Keratinocyte (primary cell): ENCODE measurements around the gene NOL9. TPM values are rescaled to one million over a fixed set of nuclear protein-coding genes. Genes with fewer than 3 reads are reported as not detected.

ENCODE experiments used
- DNase-seq: peaks from one replicate; pipeline ENCODE4 v3.0.0-alpha.2; 2011; ENCODE audit warnings: low read depth, missing footprints, low spot score
- FAIRE-seq: peaks from 2 replicates; lab custom pipeline; 2011; peaks lifted over from hg19 to GRCh38; lab: Jason Lieb, UNC
- H2AFZ ChIP-seq: 2 replicates; pipeline ENCODE4 v1.6.0; 2012; ENCODE audit warnings: low read length, control low read depth, inconsistent platforms; ENCODE audit not compliant: control insufficient read depth
- H3K27ac ChIP-seq: 2 replicates; pipeline ENCODE4 v1.5.1; 2011; ENCODE audit warnings: low read length; ENCODE audit not compliant: control insufficient read depth, insufficient read depth
- H3K27me3 ChIP-seq: 3 replicates; pipeline ENCODE4 v1.6.0; 2011; ENCODE audit warnings: low read length; ENCODE audit not compliant: control insufficient read depth, insufficient read depth; ENCODE audit errors: extremely low read depth
- H3K36me3 ChIP-seq, 2 experiments: 2 replicates in 1 of 2; 3 replicates in 1 of 2; pipeline ENCODE4 v1.5.1; 2011; ENCODE audit warnings: low read length in 2 of 2, mild to moderate bottlenecking in 1 of 2; ENCODE audit not compliant: control insufficient read depth in 2 of 2, insufficient read depth in 2 of 2; ENCODE audit errors: extremely low read depth in 1 of 2
- H3K4me1 ChIP-seq: 3 replicates; pipeline ENCODE4 v1.5.1; 2011; ENCODE audit warnings: low read length; ENCODE audit not compliant: control insufficient read depth, insufficient read depth; ENCODE audit errors: extremely low read depth
- H3K4me2 ChIP-seq: 3 replicates; pipeline ENCODE4 v1.6.0; 2011; ENCODE audit warnings: low read depth, low read length; ENCODE audit not compliant: control insufficient read depth, insufficient read depth; ENCODE audit errors: extremely low read depth
- H3K4me3 ChIP-seq, 3 experiments: fragments of 200-600 bp in 1 of 3; sonication (generic) in 1 of 3; 2 replicates in 2 of 3; 3 replicates in 1 of 3; pipeline ENCODE4 v1.5.1; 2011 to 2016; ENCODE audit warnings: low read length in 3 of 3, mild to moderate bottlenecking in 3 of 3, control low read depth in 2 of 3, inconsistent platforms in 1 of 3, low read depth in 1 of 3, mixed read lengths in 1 of 3, mixed run types in 1 of 3, moderate library complexity in 1 of 3; ENCODE audit not compliant: control insufficient read depth in 2 of 3, insufficient read depth in 2 of 3; ENCODE audit errors: extremely low read depth in 1 of 3
- H3K79me2 ChIP-seq: 2 replicates; pipeline ENCODE4 v1.6.0; 2012; ENCODE audit warnings: low read length; ENCODE audit not compliant: control insufficient read depth, insufficient read depth
- H3K9ac ChIP-seq: 3 replicates; pipeline ENCODE4 v1.6.0; 2011; ENCODE audit warnings: low read length; ENCODE audit not compliant: control insufficient read depth, insufficient read depth; ENCODE audit errors: extremely low read depth
- H3K9me1 ChIP-seq: 3 replicates; pipeline ENCODE4 v1.6.0; 2011; ENCODE audit warnings: low read length; ENCODE audit not compliant: control insufficient read depth, insufficient read depth; ENCODE audit errors: extremely low read depth
- H3K9me3 ChIP-seq: 2 replicates; pipeline ENCODE4 v1.5.1; 2012; ENCODE audit warnings: low read depth, low read length; ENCODE audit not compliant: control insufficient read depth
- H4K20me1 ChIP-seq: 3 replicates; pipeline ENCODE4 v1.6.0; 2011; ENCODE audit warnings: low read length; ENCODE audit not compliant: control insufficient read depth, insufficient read depth; ENCODE audit errors: extremely low read depth
- CTCF ChIP-seq, 3 experiments: IDR thresholded peaks in 1 of 3; conservative IDR thresholded peaks in 1 of 3; optimal IDR thresholded peaks in 1 of 3; 2 replicates in 2 of 3; 3 replicates in 1 of 3; pipeline versions ENCODE3 to v1.5.1; 2011; ENCODE audit warnings: low read length in 3 of 3, mild to moderate bottlenecking in 3 of 3, moderate library complexity in 2 of 3, control low read depth in 1 of 3, inconsistent platforms in 1 of 3; ENCODE audit not compliant: insufficient read depth in 2 of 3; ENCODE audit errors: extremely low read depth in 1 of 3
- EZH2 ChIP-seq: IDR thresholded peaks from one replicate; pipeline ENCODE4 v1.6.1; 2012; ENCODE audit warnings: inconsistent platforms, mild to moderate bottlenecking, low read length, moderate library complexity
- dilution Hi-C: fragments of 300-500 bp; cut with MboI; formaldehyde crosslinking; loops from one replicate; pipeline ENCODE4 v1.7.0; 2020; ENCODE audit warnings: low sequenced_read_pairs; ENCODE audit not compliant: extremely low pct_ligation_motif_present
- polyA plus RNA-seq, 5 experiments: library from polyadenylated mRNA; depleted of rRNA in 3 of 5; stranded (reverse) in 3 of 5; stranded (forward) in 1 of 5; unstranded in 1 of 5; fragments of >200 nt; gene quantifications; 1 replicate in 1 of 5; 2 replicates in 3 of 5; 3 replicates in 1 of 5; pipeline versions ENCODE4 v1.2.1 to v1.2.3, GENCODE V29; 2011 to 2012; ENCODE audit warnings: missing spikeins in 2 of 5, low read depth in 1 of 5, low replicate concordance in 1 of 5

Gene NOL9
- polyA plus RNA-seq, 1 donor (not counting 4 experiments of a cell fraction or from before 2014, with no cell fraction given): 24.6 TPM

DNA sequence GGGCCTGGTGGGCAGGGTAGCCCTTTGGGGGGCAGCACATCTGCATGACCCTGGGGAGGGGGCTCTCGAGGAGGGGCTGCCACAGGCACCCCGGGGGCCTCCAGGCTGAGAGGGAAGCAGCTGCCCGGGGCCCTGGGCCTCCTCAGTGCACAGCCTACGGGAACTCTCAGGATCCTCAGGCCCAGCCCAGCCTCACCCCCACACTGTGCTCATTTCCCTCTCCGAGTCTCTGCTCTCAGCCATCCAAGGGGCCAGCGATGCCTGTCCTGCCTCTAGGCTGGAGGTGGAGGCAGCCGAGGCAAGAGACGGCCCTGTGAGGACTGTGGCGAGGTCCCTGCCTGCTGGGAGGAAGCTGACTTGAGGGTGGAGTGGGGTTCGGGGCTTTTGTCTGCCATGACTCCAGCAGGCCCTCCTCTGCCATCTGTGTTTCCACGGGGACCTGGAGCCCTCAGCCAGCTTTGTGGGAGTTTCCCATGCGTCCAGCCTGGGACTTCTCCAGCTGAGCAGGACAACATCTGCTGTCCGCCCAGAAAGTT, 55.7 kb downstream of the NOL9 start:
- dilution Hi-C loops: no loop called here
- FAIRE-seq (no peak), DNase-seq (no peak)
- no peak for TF ChIP-seq EZH2
- TF ChIP-seq CTCF (optimal IDR thresholded peaks at IDR 0.05 in 1 of 3, IDR thresholded peaks at IDR 0.05 in 1 of 3, conservative IDR thresholded peaks at IDR 0.05 in 1 of 3; ENCODE audit: extremely low read depth in 1 of 3, insufficient read depth in 2 of 3, low read length in 3 of 3): no peak
- H3K4me3 ChIP-seq: no peak overlapping the region
- H3K36me3 ChIP-seq: peaks cover 0 to 2% of the 10 kb centered on the region in 2 experiments
- H2AFZ ChIP-seq: no peak overlapping the region
- no peaks in the 10 kb centered on the region for H3K79me2 ChIP-seq
- H3K9me1 ChIP-seq: no peaks in the 10 kb centered on the region
- H3K9ac ChIP-seq: no peak overlapping the region
- no peak overlapping the region for H3K4me2 ChIP-seq
- peaks cover 3% of the 10 kb centered on the region for H3K27me3 ChIP-seq
- no peak overlapping the region for H3K27ac ChIP-seq
- no peaks in the 10 kb centered on the region for H4K20me1 ChIP-seq
- peaks cover 13% of the 10 kb centered on the region for H3K4me1 ChIP-seq
- H3K9me3 ChIP-seq: no peaks in the 10 kb centered on the region

GRCh38 chr1:6497867-6498575, 56.3 kb downstream of the NOL9 start:
- H4K20me1 ChIP-seq: no peaks in the 10 kb centered on the region
- no peaks in the 10 kb centered on the region for H3K9me1 ChIP-seq
- H3K4me1 ChIP-seq: peaks cover 18% of the 10 kb centered on the region
- peak overlapping the region; percentile 68 for H2AFZ ChIP-seq
- H3K36me3 ChIP-seq: peaks cover 0 to 2% of the 10 kb centered on the region in 2 experiments
- peak overlapping the region; percentile 80 for H3K4me2 ChIP-seq
- H3K9ac ChIP-seq: peak overlapping the region; percentile 62
- DNase-seq: no peak
- FAIRE-seq: no peak
- TF ChIP-seq CTCF (optimal IDR thresholded peaks at IDR 0.05 in 1 of 3, IDR thresholded peaks at IDR 0.05 in 1 of 3, conservative IDR thresholded peaks at IDR 0.05 in 1 of 3; ENCODE audit: extremely low read depth in 1 of 3, insufficient read depth in 2 of 3, low read length in 3 of 3) (no peak), EZH2 (no peak)
- H3K79me2 ChIP-seq: no peaks in the 10 kb centered on the region
- H3K4me3 ChIP-seq: peak overlapping the region; percentile 63 to 72 (median 69)
- peaks cover 3% of the 10 kb centered on the region for H3K27me3 ChIP-seq
- H3K27ac ChIP-seq: no peak overlapping the region
- H3K9me3 ChIP-seq: no peaks in the 10 kb centered on the region
- dilution Hi-C loops: no loop called here
